ENCODE data around the gene RBMS3.

GRCh38 chr3:29721789-29722188, 440.9 kb downstream of the RBMS3 start:
- TF ChIP-seq CTCF (conservative IDR thresholded peaks at IDR 0.05 in 1 of 2, IDR thresholded peaks at IDR 0.05 in 1 of 2; ENCODE audit: low read depth in 1 of 2, low read length in 2 of 2), result no peak
- TF ChIP-seq EZH2 (IDR thresholded peaks at IDR 0.05; ENCODE audit: low read length, missing control alignments), result no peak
